Tibial nerve (tissue), 4 donors: Measurements from ENCODE around the gene COA8.

Experiments
- EP300 ChIP-seq, 2 donors: sonication (generic); formaldehyde crosslinking; IDR thresholded peaks; one replicate each; pipeline ENCODE4 v1.6.1; 2017; ENCODE audit warnings: antibody characterized with exemption in 2 of 2, mild to moderate bottlenecking in 1 of 2
- TF ChIP-seq, protein P1 (sequence below), 5 experiments: fragments of 200-600 bp in 3 of 5; fragments of 450-650 bp in 2 of 5; sonication (generic) in 3 of 5; IDR thresholded peaks; one replicate each; pipeline ENCODE4 v1.5.1; 2016 to 2019; ENCODE audit warnings: antibody characterized with exemption in 5 of 5, mild to moderate bottlenecking in 3 of 5, moderate library complexity in 2 of 5

DNA sequence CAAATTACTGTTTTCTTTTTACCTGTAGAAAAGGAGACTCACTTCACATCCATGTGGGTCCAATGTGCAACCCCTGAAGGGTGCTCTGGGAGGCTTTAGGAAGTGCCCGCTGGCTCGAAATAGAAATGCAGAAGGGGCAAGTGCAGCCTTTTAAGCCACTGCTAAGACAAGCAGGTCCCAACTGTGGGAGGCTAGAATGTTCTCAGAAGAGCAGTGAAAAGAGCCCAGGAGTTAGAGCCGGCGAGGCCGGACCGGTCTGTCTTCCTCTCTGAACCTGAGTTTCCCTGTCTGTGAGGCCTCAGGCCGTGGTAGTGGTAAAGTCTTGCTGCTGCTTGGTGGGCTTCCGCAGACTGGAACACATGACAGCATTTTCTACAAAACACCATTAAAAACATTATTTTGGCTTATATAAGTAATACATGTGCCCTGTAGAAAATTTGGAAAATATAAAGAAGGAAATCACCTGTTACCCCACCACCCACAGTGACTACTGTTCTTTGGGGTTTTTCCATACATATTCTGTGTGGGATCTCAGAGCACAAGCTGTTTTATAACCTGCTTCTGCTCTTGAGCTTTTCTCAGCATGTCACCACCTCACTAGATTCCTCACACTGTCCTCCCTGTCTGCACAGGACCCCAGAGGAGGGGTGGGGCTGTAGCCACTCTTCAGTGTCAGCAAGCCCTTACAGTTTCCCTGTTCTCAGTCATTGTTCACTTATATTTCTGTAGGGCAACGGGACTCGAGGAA is 46.2 kb upstream of the COA8 start:
- TF ChIP-seq, protein P1, sequence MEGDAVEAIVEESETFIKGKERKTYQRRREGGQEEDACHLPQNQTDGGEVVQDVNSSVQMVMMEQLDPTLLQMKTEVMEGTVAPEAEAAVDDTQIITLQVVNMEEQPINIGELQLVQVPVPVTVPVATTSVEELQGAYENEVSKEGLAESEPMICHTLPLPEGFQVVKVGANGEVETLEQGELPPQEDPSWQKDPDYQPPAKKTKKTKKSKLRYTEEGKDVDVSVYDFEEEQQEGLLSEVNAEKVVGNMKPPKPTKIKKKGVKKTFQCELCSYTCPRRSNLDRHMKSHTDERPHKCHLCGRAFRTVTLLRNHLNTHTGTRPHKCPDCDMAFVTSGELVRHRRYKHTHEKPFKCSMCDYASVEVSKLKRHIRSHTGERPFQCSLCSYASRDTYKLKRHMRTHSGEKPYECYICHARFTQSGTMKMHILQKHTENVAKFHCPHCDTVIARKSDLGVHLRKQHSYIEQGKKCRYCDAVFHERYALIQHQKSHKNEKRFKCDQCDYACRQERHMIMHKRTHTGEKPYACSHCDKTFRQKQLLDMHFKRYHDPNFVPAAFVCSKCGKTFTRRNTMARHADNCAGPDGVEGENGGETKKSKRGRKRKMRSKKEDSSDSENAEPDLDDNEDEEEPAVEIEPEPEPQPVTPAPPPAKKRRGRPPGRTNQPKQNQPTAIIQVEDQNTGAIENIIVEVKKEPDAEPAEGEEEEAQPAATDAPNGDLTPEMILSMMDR (IDR thresholded peaks at IDR 0.05) = no peak
- TF ChIP-seq EP300 (IDR thresholded peaks at IDR 0.05) = no peak
